Activated effector memory CD4-positive, alpha-beta T cell treated with anti-CD3 and anti-CD28 coated beads, Interleukin-2, amount 50 U/mL, for 16 hours (primary cell): ENCODE results near the gene FCGR3A.
"Not testable (repeated sequence)": the region's sequence is repeated elsewhere in the genome, so short reads cannot be mapped to it uniquely, and the experiment has no call there.

ENCODE experiments used
- DNase-seq: peaks from one replicate; pipeline ENCODE4 v3.0.0-alpha.2; 2020

FCGR3A gene

DNA sequence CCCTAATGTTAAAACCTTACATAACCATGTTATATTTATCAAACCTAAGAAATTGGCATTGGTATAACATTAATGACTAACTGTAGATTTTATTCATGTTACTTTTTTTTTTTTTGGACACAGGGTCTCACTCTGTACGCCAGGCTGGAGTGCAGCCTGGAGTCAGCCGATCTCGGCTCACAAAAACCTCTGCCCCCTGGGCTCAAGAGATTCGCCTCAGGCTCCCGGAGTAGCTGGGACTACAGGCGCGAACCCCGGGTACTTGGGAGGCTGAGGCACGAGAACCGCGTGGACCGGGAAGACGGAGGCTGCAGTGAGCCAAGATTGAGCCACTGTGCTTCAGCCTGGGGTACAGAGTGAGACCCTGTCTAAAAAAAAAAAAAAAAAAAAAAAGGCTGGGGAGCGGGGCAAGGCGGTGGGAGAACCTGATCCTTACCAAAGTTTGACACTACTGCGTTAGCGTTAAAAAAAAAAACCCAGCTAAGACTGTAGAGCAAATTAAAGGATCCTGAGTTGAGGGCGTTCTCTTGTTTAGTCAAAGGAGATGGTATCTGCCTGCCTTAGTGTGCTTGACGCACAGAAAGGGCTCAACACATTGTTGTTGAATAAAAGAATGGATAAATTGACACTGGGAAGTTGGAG, 20.0 kb downstream of the FCGR3A start:
- not testable (repeated sequence) for DNase-seq

DNA sequence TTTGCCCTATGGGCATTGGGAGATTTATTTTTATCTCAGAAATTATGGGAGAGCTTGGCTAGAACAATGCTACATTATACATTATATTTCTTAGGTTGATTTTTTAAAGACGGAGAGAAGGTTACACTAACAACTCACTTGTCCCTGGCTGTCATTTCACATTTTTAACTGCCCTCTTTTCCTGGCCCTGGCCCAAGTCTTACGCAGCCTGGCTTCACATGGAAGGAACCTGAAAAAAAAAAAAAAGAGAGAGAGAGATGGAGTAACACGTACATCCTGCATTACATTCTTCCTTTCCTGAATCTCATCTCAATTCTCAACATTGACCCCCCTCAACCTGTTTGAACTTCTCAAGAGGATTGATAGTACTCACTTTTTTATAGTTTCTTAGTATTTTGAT, 21.1 kb downstream of the FCGR3A start:
- not testable (repeated sequence) for DNase-seq

DNA sequence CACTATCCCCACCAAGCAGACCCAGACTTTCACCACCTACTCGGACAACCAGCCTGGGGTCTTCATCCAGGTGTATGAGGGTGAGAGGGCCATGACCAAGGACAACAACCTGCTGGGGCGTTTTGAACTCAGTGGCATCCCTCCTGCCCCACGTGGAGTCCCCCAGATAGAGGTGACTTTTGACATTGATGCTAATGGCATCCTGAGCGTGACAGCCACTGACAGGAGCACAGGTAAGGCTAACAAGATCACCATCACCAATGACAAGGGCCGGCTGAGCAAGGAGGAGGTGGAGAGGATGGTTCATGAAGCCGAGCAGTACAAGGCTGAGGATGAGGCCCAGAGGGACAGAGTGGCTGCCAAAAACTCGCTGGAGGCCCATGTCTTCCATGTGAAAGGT, 23.7 kb downstream of the FCGR3A start:
- DNase-seq: not testable (repeated sequence)

GRCh38 chr1:161525321-161525720, 24.3 kb downstream of the FCGR3A start:
- DNase-seq: peak; percentile 63

DNA sequence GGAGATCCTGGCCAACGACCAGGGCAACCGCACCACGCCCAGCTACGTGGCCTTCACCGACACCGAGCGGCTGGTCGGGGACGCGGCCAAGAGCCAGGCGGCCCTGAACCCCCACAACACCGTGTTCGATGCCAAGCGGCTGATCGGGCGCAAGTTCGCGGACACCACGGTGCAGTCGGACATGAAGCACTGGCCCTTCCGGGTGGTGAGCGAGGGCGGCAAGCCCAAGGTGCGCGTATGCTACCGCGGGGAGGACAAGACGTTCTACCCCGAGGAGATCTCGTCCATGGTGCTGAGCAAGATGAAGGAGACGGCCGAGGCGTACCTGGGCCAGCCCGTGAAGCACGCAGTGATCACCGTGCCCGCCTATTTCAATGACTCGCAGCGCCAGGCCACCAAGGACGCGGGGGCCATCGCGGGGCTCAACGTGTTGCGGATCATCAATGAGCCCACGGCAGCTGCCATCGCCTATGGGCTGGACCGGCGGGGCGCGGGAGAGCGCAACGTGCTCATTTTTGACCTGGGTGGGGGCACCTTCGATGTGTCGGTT, 24.8 kb downstream of the FCGR3A start:
- DNase-seq: peak; percentile 78

GRCh38 chr1:161523817-161524741, 25.5 kb downstream of the FCGR3A start, which contains the start of gene HSPA6:
Gene HSPA6 (plus strand): TSS chr1:161524540. CDS start chr1:161524659, 119 bp downstream.
- peak; percentile 90 for DNase-seq

- DNase-seq: not testable (repeated sequence)
Measured at GRCh38 chr1:161523041-161523816, 26.4 kb downstream of the FCGR3A start.

DNA sequence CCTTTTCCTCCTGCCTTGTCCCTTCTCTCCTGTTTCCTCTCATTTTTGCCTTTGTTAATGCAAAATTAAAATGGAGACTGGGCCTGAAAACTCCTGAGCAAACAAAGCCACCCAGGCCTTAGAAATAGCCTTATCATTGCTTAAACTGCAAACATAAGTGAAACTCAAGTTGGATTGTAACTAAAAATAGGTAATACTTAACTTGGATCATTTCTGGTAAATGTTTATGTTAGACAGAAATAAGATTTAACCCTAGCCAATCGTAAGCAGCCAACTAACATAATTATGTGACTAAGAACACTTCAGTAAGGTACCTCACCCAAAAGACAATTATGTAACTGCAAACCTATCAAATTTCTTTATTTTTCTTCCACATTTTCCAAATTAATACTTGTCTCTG, 35.7 kb downstream of the FCGR3A start:
- DNase-seq: not testable (repeated sequence)

DNA sequence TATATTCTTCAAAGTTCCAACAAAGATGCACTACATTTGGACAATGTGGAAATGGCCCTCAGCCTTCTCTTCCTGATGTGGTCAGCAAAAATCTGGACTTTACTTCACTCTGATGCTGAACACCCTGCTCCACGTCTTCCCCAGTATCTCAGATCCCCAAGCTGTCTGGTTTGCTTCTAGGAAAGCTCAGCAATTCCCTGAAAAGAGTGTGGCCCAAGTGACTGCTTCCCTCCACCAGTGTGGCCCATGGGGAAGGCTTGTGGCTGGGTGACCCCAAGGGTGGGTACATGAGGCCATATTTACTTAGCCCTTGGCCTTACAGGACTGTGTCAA, 36.2 kb downstream of the FCGR3A start:
- not testable (repeated sequence) for DNase-seq

- not testable (repeated sequence) for DNase-seq
Measured at GRCh38 chr1:161512636-161513447, 36.8 kb downstream of the FCGR3A start.

GRCh38 chr1:161511756-161512060, 37.9 kb downstream of the FCGR3A start:
- no peak for DNase-seq

- no peak for DNase-seq
Measured at GRCh38 chr1:161511018-161511755, 38.4 kb downstream of the FCGR3A start.

DNA sequence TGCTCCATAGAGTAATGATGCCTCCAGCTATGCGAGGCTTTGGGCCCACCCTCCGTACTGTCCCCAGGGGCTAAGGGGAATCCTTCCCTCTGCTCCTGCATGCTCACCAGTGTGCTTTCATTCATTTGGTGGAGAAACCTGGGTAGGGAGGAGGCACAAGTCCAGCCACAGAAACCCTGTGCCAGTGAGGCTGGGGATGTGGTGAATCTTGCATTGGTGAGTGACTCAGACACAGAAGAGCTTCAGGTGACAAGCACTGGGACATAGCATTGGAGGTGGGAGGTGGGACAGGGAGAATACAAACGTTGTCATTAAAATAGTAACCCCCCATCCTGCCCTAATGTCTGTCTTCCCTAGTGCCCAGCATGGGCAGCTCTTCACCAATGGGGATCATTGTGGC, 39.1 kb downstream of the FCGR3A start:
- no peak for DNase-seq

DNA sequence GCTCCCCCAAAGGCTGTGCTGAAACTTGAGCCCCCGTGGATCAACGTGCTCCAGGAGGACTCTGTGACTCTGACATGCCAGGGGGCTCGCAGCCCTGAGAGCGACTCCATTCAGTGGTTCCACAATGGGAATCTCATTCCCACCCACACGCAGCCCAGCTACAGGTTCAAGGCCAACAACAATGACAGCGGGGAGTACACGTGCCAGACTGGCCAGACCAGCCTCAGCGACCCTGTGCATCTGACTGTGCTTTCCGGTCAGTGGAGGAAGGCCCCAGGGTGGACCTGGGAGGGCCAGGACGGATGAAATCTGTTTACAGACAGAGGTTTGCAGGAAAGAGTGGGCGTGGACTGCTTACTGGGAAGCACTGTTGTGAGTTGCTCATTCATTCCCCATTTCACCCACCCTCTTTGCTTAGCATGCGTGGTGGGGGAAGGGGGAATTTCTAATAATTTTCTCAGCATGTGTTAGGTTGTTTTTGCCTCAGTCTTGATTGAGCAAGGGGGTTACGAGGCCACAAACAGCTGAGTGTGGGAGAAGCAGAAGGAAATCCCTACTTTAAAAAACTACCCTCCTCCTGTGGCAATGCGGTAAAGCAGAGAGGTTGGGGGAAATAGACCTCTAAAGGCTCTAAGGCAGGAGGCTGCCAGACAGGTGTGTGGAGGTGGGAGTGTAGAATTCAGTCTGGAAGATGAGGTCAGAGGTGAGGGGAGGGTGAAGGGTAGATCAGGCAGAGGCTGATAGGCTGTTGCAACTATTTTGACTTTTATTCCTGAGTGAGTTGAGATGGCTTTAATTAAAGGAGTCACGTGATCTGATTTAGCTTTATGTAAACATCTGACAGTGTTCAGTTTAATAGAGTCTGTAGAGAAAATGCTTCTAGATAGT, 43.0 kb downstream of the FCGR3A start:
- no peak for DNase-seq

DNA sequence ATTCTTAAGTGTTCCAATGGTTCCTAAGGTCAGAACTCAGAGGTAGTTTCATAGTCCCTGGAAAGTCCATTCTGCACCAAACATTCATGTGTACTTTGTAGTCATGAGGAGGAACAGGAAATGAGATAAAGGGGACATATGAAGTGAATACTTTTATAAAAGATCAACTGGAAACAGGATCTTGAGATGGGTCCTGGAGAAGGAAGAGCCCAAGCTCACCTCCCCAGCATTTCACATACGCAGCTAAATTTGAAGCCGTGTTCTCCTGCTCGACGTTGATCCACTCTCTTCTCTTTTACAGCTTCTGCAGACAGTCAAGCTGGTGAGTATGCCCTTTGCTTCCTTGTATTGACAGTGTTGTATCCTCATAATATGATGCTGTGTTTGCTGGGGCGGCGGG, 43.9 kb downstream of the FCGR3A start:
- DNase-seq: no peak

DNA sequence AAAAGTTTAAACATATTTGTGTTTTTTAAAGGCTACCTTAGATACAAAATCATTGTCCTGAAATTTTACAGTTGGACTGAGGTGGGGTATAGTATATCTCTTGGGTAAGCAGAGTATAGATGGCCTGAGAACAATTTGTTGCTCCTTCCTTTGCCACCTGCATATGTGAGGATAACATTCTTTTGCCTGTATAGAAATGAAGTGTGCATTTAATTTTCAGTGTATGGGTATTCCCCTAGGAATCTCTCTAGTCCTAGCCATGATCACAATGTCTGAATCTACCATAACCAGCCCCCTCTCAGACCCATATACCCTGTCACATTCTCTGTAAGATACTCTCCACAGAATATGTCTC, 46.2 kb downstream of the FCGR3A start:
- DNase-seq: no peak

GRCh38 chr1:161502641-161503393, 46.8 kb downstream of the FCGR3A start:
- no peak for DNase-seq

- DNase-seq: no peak
Measured at GRCh38 chr1:161502181-161502580, 47.4 kb downstream of the FCGR3A start.

GRCh38 chr1:161501234-161501633, 48.4 kb downstream of the FCGR3A start:
- no peak for DNase-seq
